CD4-positive, alpha-beta T cell treated with Interleukin-12 subunit alpha and Interleukin-12 subunit beta, for 1 hour (primary cell): ENCODE measurements around the gene CRIP3.
"Not testable (repeated sequence)": the region's sequence is repeated elsewhere in the genome, so short reads cannot be mapped to it uniquely, and the experiment has no call there.

Experiments used
- DNase-seq: peaks from one replicate; pipeline ENCODE4 v3.0.0-alpha.2; 2020

Gene CRIP3

GRCh38 chr6:43304882-43305281, 3.7 kb downstream of the CRIP3 start:
- DNase-seq = no peak

- no peak for DNase-seq
Observed at GRCh38 chr6:43304361-43304760, 4.3 kb downstream of the CRIP3 start.

- no peak for DNase-seq
Observed at GRCh38 chr6:43303751-43304331, 4.8 kb downstream of the CRIP3 start.

GRCh38 chr6:43303006-43303405, 5.6 kb downstream of the CRIP3 start:
- not testable (repeated sequence) for DNase-seq

GRCh38 chr6:43302126-43302525, 6.5 kb downstream of the CRIP3 start:
- DNase-seq = no peak

GRCh38 chr6:43301081-43301870, 7.3 kb downstream of the CRIP3 start:
- no peak for DNase-seq

- DNase-seq = no peak
Observed at GRCh38 chr6:43299338-43300293, 9.0 kb downstream of the CRIP3 start.

GRCh38 chr6:43298565-43299337, 9.9 kb downstream of the CRIP3 start:
- DNase-seq = no peak

GRCh38 chr6:43297644-43298564, 10.7 kb downstream of the CRIP3 start, which contains the start of gene SLC22A7:
SLC22A7 (plus strand) TSS chr6:43298260; CDS start chr6:43298359, 99 bp downstream.
- no peak for DNase-seq

- no peak for DNase-seq
Observed at GRCh38 chr6:43296780-43297497, 11.7 kb downstream of the CRIP3 start.

- DNase-seq = no peak
Observed at GRCh38 chr6:43295456-43295855, 13.2 kb downstream of the CRIP3 start.

- DNase-seq = no peak
Observed at GRCh38 chr6:43294536-43294935, 14.1 kb downstream of the CRIP3 start.

GRCh38 chr6:43293698-43294097, 14.9 kb downstream of the CRIP3 start:
- DNase-seq = no peak

GRCh38 chr6:43292763-43293318, 15.8 kb downstream of the CRIP3 start:
- no peak for DNase-seq

GRCh38 chr6:43292341-43292740, 16.3 kb downstream of the CRIP3 start:
- no peak for DNase-seq

GRCh38 chr6:43291708-43292107, 16.9 kb downstream of the CRIP3 start:
- DNase-seq = no peak

GRCh38 chr6:43290905-43291355, 17.7 kb downstream of the CRIP3 start:
- DNase-seq = no peak

- DNase-seq = no peak
Observed at GRCh38 chr6:43290339-43290904, 18.2 kb downstream of the CRIP3 start.

GRCh38 chr6:43287717-43288679, 20.6 kb downstream of the CRIP3 start:
- no peak for DNase-seq
